ENCODE data around the gene CADM4.
"Not testable (repeated sequence)": the region's sequence is repeated elsewhere in the genome, so short reads cannot be mapped to it uniquely, and the experiment has no call there.

Gene CADM4

GRCh38 chr19:43639519-43640423 lies at the start of gene CADM4:
CADM4 (minus strand) TSS chr19:43639850; CDS start chr19:43639790, 60 bp downstream.
- DNase-seq (ENCODE audit: low read depth) = peak; percentile 44

GRCh38 chr19:43688059-43688701 lies 48.5 kb upstream of the CADM4 start:
- no peak for DNase-seq (ENCODE audit: low read depth)

- no peak for DNase-seq (ENCODE audit: low read depth)
Measured at GRCh38 chr19:43687660-43687997, 48.0 kb upstream of the CADM4 start.

- DNase-seq (ENCODE audit: low read depth) = no peak
Measured at GRCh38 chr19:43684326-43684725, 44.7 kb upstream of the CADM4 start.

GRCh38 chr19:43683905-43684304 lies 44.3 kb upstream of the CADM4 start:
- DNase-seq (ENCODE audit: low read depth) = no peak

GRCh38 chr19:43682824-43683661 lies 43.4 kb upstream of the CADM4 start:
- no peak for DNase-seq (ENCODE audit: low read depth)

- not testable (repeated sequence) for DNase-seq (ENCODE audit: low read depth)
Measured at GRCh38 chr19:43682269-43682668, 42.6 kb upstream of the CADM4 start.

- DNase-seq (ENCODE audit: low read depth) = no peak
Measured at GRCh38 chr19:43681821-43682220, 42.2 kb upstream of the CADM4 start.

GRCh38 chr19:43678512-43679261 lies 39.0 kb upstream of the CADM4 start:
- DNase-seq (ENCODE audit: low read depth) = no peak

GRCh38 chr19:43675906-43676305 lies 36.3 kb upstream of the CADM4 start:
- no peak for DNase-seq (ENCODE audit: low read depth)

GRCh38 chr19:43675269-43675879 lies 35.7 kb upstream of the CADM4 start:
- DNase-seq (ENCODE audit: low read depth) = no peak

GRCh38 chr19:43674596-43674995 lies 34.9 kb upstream of the CADM4 start:
- no peak for DNase-seq (ENCODE audit: low read depth)

GRCh38 chr19:43674183-43674582 lies 34.5 kb upstream of the CADM4 start:
- no peak for DNase-seq (ENCODE audit: low read depth)

GRCh38 chr19:43673637-43674036 lies 34.0 kb upstream of the CADM4 start:
- no peak for DNase-seq (ENCODE audit: low read depth)

GRCh38 chr19:43672061-43672679 lies 32.5 kb upstream of the CADM4 start:
- no peak for DNase-seq (ENCODE audit: low read depth)

GRCh38 chr19:43668406-43669109 lies 28.9 kb upstream of the CADM4 start:
- DNase-seq (ENCODE audit: low read depth) = peak; percentile 94

- no peak for DNase-seq (ENCODE audit: low read depth)
Measured at GRCh38 chr19:43667876-43668405, 28.3 kb upstream of the CADM4 start.

GRCh38 chr19:43667126-43667875 lies 27.7 kb upstream of the CADM4 start:
- DNase-seq (ENCODE audit: low read depth) = no peak

GRCh38 chr19:43664018-43664417 lies 24.4 kb upstream of the CADM4 start:
- DNase-seq (ENCODE audit: low read depth) = no peak

All from stimulated activated CD4-positive, alpha-beta T cell treated with anti-CD3 and anti-CD28 coated beads, Interleukin-2, amount 100 ng/mL, for 4 hours (primary cell).